Measurements from ENCODE around the gene LRRC49. TPM values are rescaled to one million over a fixed set of nuclear protein-coding genes. Genes with fewer than 3 reads are reported as not detected.

LRRC49 gene
- total RNA-seq, 1 donor, result 18.1 TPM

GRCh38 chr15:71097890-71098289, 205.3 kb downstream of the LRRC49 start:
- no peak for DNase-seq (ENCODE audit: insufficient read length, low spot score, missing footprints)
- Histone ChIP-seq H3K27ac (ENCODE audit: low read depth, low read length) (no peak overlapping the region), H3K79me2 (ENCODE audit: insufficient read depth, low read length) (no peaks in the 10 kb centered on the region), H3K4me1 (ENCODE audit: insufficient read depth, low read length) (peaks cover 22% of the 10 kb centered on the region), H3K4me2 (ENCODE audit: insufficient read depth, low read length) (no peak overlapping the region), H3K9me3 (ENCODE audit: low read depth, low read length) (no peaks in the 10 kb centered on the region), H4K20me1 (ENCODE audit: insufficient read depth, low read length) (no peaks in the 10 kb centered on the region), H3K27me3 (ENCODE audit: insufficient read depth, low read length) (no peaks in the 10 kb centered on the region), H3K4me3 (ENCODE audit: insufficient read depth, low read length) (no peak overlapping the region), H3K36me3 (ENCODE audit: insufficient read depth, low read length) (no peaks in the 10 kb centered on the region), H2AFZ (ENCODE audit: low read length) (no peak overlapping the region)
- no peak for TF ChIP-seq CTCF (IDR thresholded peaks at IDR 0.05; ENCODE audit: extremely low read depth, low read depth, low read length)

- no peak for TF ChIP-seq CTCF (IDR thresholded peaks at IDR 0.05; ENCODE audit: extremely low read depth, low read depth, low read length)
- H3K27me3 ChIP-seq (ENCODE audit: insufficient read depth, low read length), result no peaks in the 10 kb centered on the region
- DNase-seq (ENCODE audit: insufficient read length, low spot score, missing footprints), result no peak
- no peak overlapping the region for H2AFZ ChIP-seq (ENCODE audit: low read length)
- no peak overlapping the region for H3K4me2 ChIP-seq (ENCODE audit: insufficient read depth, low read length)
- H3K36me3 ChIP-seq (ENCODE audit: insufficient read depth, low read length), result no peaks in the 10 kb centered on the region
- no peaks in the 10 kb centered on the region for H4K20me1 ChIP-seq (ENCODE audit: insufficient read depth, low read length)
- H3K4me1 ChIP-seq (ENCODE audit: insufficient read depth, low read length), result peaks cover 11% of the 10 kb centered on the region
- no peaks in the 10 kb centered on the region for H3K79me2 ChIP-seq (ENCODE audit: insufficient read depth, low read length)
- no peak overlapping the region for H3K4me3 ChIP-seq (ENCODE audit: insufficient read depth, low read length)
- no peak overlapping the region for H3K27ac ChIP-seq (ENCODE audit: low read depth, low read length)
- no peaks in the 10 kb centered on the region for H3K9me3 ChIP-seq (ENCODE audit: low read depth, low read length)
Measured at GRCh38 chr15:71098920-71099319, 206.3 kb downstream of the LRRC49 start.

Other genes with a start within 250 kb of the LRRC49 start
- gene UACA, start 129.3 kb upstream of the LRRC49 start, total RNA-seq, result 158 and 161 TPM in 2 replicates
- gene LARP6, start 38.7 kb upstream of the LRRC49 start, total RNA-seq, result 76.0 and 77.4 TPM in 2 replicates
- 1.1 and 1.8 TPM in 2 replicates for gene THAP10, start 393 bp upstream of the LRRC49 start, total RNA-seq
- gene THSD4, start 222.6 kb downstream of the LRRC49 start, total RNA-seq, result 15.6 TPM in 2 replicates

Measured in osteoblast (primary cell).